A673 (cell line): Measurements from ENCODE around the gene PPP6R2.

Experiments used
- EZH2 ChIP-seq: fragments of 200-600 bp; sonication (generic); IDR thresholded peaks from 2 replicates; pipeline ENCODE4 v1.6.1; 2017; ENCODE audit warnings: borderline replicate concordance, low read depth, mild to moderate bottlenecking, mixed read lengths, antibody characterized with exemption, low read length; ENCODE audit not compliant: poor library complexity, severe bottlenecking
- TF ChIP-seq, protein P1 (sequence below): fragments of 300-800, 200-600 bp; sonication (generic); conservative IDR thresholded peaks from 2 replicates; pipeline ENCODE4 v1.5.1; 2017; ENCODE audit warnings: low read depth, mild to moderate bottlenecking, antibody characterized with exemption, low read length, moderate library complexity, mixed read lengths

DNA sequence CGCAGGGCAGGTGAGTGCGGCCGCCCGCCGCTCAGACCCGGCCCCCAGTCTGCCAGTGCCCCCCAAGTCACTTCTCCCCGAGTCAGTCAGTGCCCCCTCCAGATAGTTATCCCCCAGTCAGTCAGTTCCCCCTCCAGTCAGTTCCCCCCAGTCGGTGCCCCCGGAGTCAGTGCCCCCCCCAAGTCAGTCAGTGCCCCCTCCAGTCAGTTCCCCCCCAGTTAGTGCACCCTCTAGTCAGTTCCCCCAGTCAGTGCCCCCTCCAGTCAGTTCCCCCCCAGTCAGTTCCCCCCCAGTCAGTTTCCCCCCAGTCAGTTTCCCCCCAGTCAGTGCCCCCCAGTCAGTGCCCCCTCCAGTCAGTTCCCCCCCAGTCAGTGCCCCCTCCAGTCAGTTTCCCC, 411 bp downstream of the PPP6R2 start:
- TF ChIP-seq, protein P1, sequence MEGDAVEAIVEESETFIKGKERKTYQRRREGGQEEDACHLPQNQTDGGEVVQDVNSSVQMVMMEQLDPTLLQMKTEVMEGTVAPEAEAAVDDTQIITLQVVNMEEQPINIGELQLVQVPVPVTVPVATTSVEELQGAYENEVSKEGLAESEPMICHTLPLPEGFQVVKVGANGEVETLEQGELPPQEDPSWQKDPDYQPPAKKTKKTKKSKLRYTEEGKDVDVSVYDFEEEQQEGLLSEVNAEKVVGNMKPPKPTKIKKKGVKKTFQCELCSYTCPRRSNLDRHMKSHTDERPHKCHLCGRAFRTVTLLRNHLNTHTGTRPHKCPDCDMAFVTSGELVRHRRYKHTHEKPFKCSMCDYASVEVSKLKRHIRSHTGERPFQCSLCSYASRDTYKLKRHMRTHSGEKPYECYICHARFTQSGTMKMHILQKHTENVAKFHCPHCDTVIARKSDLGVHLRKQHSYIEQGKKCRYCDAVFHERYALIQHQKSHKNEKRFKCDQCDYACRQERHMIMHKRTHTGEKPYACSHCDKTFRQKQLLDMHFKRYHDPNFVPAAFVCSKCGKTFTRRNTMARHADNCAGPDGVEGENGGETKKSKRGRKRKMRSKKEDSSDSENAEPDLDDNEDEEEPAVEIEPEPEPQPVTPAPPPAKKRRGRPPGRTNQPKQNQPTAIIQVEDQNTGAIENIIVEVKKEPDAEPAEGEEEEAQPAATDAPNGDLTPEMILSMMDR, result no peak
- no peak for TF ChIP-seq EZH2
